Measurements from ENCODE around the gene MTPN.

Gene MTPN

GRCh38 chr7:135950972-135951371 lies 26.2 kb downstream of the MTPN start:
- DNase-seq = no peak

GRCh38 chr7:135950429-135950828 lies 26.7 kb downstream of the MTPN start:
- DNase-seq = no peak

GRCh38 chr7:135946289-135947055 lies 30.7 kb downstream of the MTPN start:
- DNase-seq = no peak

- DNase-seq = no peak
These were observed 32.4 kb downstream of the MTPN start for GRCh38 chr7:135944753-135945152.

GRCh38 chr7:135943134-135943879 lies 33.9 kb downstream of the MTPN start:
- no peak for DNase-seq

GRCh38 chr7:135942614-135943013 lies 34.5 kb downstream of the MTPN start:
- no peak for DNase-seq

GRCh38 chr7:135940077-135941075 lies 36.8 kb downstream of the MTPN start:
- DNase-seq = no peak

GRCh38 chr7:135939261-135939812 lies 37.8 kb downstream of the MTPN start:
- no peak for DNase-seq

GRCh38 chr7:135938563-135938962 lies 38.6 kb downstream of the MTPN start:
- no peak for DNase-seq

GRCh38 chr7:135938086-135938485 lies 39.1 kb downstream of the MTPN start:
- no peak for DNase-seq

GRCh38 chr7:135936497-135937217 lies 40.5 kb downstream of the MTPN start:
- peak in 1 of 3 experiments; percentile 35 for DNase-seq

- DNase-seq = no peak
These were observed 42.5 kb downstream of the MTPN start for GRCh38 chr7:135934651-135935050.

GRCh38 chr7:135933509-135934188 lies 43.5 kb downstream of the MTPN start:
- DNase-seq = no peak

- no peak for DNase-seq
These were observed 45.0 kb downstream of the MTPN start for GRCh38 chr7:135932131-135932530.

GRCh38 chr7:135930565-135931461 lies 46.3 kb downstream of the MTPN start:
- DNase-seq = no peak

- DNase-seq = peak in 1 of 3 experiments; percentile 33
These were observed 47.4 kb downstream of the MTPN start for GRCh38 chr7:135929722-135930141.

GRCh38 chr7:135929249-135929648 lies 47.9 kb downstream of the MTPN start:
- peak in 1 of 3 experiments; percentile 33 for DNase-seq

GRCh38 chr7:135928136-135928535 lies 49.0 kb downstream of the MTPN start:
- no peak for DNase-seq

GRCh38 chr7:135925210-135925609 lies 51.9 kb downstream of the MTPN start:
- DNase-seq = peak in 1 of 3 experiments; percentile 21

- DNase-seq = peak in 1 of 3 experiments; percentile 59
These were observed 52.9 kb downstream of the MTPN start for GRCh38 chr7:135924302-135924701.

Measured in NCI-H1417 (cell line).